Activated CD4-positive, alpha-beta T cell treated with anti-CD3 and anti-CD28 coated beads for 48 hours (primary cell): ENCODE measurements around the gene ANKIB1.
A peak's percentile ranks its signal among the peaks of the same experiment; 100 is the strongest.
"Not testable (repeated sequence)": the region's sequence is repeated elsewhere in the genome, so short reads cannot be mapped to it uniquely, and the experiment has no call there.

Experiments used
- DNase-seq: peaks from one replicate; pipeline ENCODE4 v3.0.0-alpha.2; 2020

The ANKIB1 gene, protein sequence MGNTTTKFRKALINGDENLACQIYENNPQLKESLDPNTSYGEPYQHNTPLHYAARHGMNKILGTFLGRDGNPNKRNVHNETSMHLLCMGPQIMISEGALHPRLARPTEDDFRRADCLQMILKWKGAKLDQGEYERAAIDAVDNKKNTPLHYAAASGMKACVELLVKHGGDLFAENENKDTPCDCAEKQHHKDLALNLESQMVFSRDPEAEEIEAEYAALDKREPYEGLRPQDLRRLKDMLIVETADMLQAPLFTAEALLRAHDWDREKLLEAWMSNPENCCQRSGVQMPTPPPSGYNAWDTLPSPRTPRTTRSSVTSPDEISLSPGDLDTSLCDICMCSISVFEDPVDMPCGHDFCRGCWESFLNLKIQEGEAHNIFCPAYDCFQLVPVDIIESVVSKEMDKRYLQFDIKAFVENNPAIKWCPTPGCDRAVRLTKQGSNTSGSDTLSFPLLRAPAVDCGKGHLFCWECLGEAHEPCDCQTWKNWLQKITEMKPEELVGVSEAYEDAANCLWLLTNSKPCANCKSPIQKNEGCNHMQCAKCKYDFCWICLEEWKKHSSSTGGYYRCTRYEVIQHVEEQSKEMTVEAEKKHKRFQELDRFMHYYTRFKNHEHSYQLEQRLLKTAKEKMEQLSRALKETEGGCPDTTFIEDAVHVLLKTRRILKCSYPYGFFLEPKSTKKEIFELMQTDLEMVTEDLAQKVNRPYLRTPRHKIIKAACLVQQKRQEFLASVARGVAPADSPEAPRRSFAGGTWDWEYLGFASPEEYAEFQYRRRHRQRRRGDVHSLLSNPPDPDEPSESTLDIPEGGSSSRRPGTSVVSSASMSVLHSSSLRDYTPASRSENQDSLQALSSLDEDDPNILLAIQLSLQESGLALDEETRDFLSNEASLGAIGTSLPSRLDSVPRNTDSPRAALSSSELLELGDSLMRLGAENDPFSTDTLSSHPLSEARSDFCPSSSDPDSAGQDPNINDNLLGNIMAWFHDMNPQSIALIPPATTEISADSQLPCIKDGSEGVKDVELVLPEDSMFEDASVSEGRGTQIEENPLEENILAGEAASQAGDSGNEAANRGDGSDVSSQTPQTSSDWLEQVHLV

DNA sequence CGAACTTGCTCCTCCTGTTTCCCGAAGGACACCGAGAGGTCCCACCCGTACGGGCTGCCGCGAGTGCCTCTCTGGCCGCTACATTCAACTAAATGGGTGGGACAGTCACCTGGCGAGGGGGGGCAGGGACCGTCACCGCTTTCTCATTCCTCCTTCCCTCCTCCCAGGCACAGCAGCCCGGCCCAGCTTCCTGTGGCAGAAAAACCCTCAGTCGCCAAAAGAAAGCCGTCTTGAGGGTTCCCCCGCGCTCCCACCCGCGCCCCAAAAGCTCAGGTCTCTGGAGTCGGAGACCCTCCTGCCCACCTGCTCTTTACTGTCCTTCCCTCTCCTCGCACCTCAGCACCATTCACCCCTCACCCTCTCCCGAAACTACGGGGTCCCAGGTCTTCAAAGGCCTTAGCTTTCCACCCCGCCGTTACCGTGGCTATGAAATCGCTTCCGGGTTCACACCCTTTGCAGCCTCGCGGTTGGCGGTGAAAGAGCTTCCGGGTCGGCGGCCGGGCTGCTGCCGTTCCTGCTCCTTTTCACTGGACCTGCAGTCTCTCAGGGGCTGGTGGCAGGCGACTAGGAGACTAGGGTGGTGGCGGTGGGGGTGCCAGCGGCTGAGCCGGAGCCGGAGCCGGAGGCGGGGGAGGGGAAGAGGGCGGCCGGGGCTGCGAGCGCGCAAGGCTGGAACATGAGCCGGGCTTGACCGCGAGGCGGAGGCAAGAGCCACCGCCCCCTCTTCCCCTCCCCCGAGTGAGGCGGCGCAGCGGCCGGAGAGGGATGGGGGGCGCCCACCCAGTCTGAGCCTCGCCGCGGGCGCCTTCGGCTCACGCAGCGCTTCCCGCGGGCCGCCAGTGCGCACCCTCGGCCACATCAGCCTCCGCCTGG, at the start of gene ANKIB1, which contains the start of gene KRIT1:
TSS of gene ANKIB1 (plus strand) at position 488 of the 873 bp plus-strand sequence. CDS start 49,005 bp downstream, outside the sequence.
TSS of gene KRIT1 (minus strand) at position 428 of the 873 bp plus-strand sequence. CDS start 3,779 bp downstream, outside the sequence.
- DNase-seq, result peak; percentile 90

DNA sequence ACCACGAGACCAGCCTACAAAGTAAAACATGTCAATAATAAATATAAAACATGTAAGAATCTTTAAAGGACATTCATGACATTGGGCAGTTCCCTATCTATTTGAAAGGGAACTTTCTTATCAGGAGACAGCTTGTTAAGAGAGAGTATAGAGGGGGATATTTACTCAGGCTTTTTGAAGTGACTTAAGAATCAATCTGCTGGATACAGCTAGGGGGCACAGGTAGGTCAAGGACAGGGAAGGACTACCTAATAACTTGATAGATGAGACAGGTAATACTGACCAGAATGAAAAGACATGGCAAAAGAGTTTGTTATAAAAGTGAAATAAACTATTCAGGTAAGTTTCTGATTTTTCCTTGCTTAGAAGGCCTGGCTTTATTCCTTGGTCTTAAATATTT, 45.0 kb upstream of the ANKIB1 start:
- DNase-seq, result no peak

DNA sequence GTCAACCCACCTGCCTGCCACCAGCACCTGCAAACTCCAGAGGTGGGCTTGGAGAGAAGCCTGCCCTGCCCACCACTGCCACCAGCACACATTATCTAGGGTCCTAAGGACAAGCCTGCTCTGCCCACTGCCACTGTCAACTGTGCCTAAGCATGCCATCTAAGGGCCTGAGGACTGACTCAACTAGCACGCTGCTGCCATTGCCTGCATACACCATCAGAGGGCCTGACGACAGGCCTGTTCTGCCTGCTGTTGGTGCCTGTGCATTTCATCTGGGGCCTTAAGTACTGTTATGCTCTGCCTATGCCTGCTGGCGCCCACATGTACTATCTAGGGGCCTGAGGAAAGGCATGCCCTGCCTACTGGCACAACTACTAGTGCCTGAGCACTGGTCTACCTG, 39.8 kb upstream of the ANKIB1 start:
- DNase-seq, result no peak

DNA sequence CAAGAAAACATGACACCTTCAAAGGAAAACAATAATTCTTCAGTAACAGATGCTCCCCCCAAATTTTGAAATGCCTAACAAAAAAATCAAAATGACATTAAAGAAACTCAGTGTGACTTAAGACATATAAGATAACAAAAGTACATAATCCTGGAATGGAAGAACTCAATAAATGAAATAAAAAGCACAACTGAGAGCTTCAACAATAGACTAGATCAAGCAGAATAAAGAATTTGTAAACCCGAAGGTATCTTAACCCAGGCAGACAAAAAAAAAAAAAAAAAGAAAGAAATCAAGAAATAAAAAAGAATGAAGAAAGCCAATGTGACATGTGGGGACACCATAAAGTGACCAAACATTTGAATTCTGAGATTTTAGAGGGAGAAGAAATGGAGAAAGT, 39.1 kb upstream of the ANKIB1 start:
- no peak for DNase-seq

DNA sequence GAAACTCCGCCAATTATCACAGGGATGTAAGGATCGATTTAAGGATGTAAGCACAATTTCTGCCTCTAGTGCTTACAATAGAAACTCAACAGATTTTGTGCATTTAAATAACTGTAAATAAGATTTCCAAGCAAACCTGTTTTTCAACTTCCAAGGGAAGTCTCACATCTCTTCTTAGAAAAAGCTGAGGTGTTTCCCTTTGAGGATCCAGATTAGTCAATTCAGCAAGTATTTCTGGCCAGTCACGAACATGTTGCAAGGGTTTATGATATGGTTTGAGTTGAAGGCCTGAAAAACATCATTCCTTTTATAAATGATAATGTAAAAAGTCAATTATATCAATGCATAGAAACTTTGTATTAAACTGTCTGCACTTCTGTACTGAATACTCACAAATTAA, 24.0 kb upstream of the ANKIB1 start:
- DNase-seq, result no peak

DNA sequence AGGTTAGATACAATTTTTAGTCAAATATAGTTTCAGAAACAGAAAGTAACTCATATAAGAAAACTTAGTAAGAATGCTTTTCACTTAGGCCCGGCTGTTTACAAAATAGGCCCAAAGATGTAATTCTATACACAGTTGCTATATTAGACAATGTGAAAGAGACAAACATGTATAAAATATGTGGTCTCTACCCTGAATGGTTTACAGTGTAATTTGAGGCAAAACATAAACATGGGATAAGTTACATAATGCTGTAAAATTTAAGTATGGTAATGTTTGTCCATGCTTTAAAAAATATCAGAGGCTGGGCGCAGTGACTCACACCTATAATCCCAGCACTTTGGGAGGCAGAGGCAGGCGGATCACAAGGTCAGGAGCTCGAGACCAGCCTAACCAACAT, 18.8 kb upstream of the ANKIB1 start:
- no peak for DNase-seq

DNA sequence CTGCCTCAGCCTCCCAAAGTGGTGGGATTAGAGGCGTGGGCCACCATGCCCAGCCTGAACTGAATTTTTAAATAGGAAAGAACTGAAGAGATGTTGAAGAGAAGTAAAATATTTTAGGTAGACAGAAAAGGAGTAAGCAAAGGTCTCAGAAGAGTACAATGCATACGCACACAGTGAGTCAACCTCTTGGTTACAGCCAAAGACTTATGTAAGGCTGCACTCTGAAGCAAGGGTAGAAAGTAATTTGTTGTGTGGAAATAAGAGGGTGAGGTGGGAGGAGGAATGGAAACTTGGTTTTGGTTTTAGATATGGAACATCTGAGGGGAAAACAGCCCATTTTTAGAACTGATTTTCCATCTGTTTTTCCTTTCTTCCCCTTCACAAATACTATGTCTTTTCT, 17.7 kb upstream of the ANKIB1 start:
- no peak for DNase-seq

DNA sequence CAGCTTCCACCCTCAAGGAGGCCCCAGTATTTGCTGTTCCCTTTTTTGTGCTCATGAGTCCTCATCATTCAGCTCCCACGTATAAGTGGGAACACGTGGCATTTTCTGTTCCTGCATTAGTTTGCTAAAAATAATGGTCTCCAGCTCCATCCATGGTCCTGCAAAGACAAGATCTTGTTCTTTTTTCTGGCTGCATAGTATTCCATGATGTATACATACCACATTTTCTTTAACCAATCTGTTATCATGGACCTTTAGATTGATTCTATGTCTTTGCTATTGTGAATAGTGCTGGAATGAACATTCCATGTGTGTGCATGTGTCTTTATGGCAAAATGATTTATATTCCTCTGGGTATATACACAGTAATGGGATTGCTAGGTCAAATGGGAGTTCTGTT, 17.0 kb upstream of the ANKIB1 start:
- DNase-seq, result no peak

DNA sequence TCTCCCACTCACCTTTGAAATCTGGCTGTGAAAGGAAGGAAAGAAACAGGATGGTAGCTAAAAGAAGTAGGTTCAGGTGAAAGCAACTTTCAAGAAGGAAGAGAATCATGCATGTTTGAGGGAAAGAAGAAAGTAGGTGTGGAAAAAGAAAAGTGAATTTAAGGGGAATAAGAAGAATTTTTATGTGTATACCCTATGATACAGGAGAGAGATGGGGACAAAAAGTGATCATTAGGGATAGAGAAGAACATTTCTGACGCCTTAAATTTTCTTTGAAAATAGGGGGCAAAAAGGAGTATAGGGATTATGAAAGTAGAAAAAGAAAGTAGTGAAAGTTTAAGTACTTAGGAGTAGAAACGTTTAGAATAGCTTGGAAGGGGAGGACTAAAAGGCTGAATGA, 15.2 kb upstream of the ANKIB1 start:
- DNase-seq, result no peak

DNA sequence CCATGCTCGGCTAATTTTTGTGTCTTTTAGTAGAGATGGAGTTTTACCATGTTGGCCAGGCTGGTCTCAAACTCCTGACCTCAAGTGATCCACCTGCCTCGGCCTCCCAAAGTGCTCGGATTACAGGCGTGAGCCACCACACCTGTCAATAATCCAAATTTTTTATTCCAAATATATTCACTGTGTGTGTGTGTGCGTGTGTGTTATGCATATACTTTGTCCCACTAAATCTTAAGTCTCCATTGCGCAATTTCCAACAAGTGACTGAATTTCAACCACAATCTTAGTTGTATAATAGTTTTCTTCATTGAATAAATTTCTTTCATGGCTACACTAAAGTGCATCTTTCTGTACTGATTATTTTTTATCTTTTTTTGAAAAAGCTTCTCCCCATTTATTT, 2.8 kb upstream of the ANKIB1 start:
- DNase-seq, result no peak

DNA sequence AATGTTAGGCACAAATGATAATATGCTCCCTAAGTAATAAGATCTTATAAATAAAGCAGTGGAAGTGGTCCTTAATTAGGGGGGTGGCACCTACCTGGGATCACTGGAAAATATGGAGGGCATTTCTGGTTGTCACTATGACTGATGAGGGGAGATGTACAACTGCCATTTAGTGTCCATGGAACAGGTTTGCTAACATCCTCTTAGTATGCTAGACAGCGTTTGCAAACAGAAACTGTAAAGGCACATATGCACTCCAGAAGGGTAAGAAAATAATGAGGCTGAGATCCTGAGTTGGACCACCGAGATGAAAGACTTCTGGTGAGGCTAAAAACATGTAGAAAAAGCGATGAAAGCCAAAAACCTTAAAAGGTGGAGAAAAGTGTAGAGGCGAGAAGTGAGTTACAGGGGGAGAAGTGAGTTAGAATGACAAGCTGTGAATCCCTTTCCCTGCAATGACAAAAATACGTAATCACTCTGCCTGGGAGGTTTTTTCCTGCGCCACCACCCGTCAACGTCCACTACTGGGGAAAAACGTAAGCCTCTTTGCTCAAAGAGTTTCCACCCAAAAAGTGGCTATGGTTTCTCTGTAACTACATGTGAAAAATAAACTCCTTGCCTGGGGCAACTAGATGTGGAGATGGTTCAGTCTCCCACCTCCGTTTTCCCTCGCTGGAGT, 827 bp upstream of the ANKIB1 start:
- DNase-seq, result no peak

DNA sequence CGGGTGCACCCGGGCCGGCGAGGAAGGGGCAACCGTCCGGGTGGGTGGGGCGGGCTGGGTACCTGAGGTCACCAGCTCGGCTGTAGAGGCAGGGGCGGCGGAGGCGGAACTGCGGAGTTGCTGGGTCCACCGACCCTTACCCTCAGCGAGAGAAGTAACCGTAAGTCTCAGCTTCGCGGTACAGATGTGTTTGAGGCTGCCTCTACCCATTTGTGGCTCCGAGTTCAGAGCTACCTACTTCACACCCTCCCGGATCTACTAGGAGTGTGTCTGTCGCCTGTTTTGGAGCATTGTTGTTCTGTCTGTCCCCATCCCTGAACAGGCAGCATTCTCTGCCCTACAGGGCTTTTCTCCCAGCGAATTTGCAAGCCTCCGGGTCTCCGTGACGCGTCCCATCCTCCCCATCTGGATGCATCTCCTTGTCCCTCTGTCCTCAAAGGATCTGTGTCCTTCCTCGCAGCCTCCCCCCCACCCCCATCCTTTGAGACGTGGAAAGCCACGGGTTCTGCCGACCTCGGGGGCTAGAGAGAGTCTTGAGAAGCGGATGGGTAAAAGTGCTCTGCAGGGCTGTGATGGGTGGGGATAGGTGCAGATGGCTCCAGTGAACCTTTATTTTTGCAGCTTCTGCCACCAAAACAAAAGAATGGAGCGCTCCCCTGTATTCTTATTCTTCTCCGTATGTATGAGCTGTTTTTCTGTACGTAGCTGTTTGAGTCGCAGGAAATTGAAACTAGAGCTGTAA, 757 bp downstream of the ANKIB1 start:
- DNase-seq, result no peak

DNA sequence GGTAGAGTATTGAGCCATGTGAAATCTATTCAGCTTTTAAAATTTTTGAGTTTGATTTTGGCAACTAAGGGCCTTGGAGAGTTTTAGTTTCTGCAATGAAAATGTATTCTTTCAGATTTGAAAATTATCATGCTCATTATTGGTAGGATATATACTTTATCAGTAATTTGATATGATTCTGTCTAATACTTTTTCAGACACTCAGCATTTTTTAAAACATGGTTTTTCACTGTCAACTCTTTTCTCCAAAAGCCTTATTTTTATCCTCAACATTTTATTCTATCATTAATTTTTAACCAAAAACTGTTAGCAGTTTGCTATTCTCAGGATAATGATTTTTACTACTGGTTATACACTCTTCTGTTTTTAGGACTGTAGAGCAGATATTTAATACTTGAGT, 4.8 kb downstream of the ANKIB1 start:
- DNase-seq, result no peak

DNA sequence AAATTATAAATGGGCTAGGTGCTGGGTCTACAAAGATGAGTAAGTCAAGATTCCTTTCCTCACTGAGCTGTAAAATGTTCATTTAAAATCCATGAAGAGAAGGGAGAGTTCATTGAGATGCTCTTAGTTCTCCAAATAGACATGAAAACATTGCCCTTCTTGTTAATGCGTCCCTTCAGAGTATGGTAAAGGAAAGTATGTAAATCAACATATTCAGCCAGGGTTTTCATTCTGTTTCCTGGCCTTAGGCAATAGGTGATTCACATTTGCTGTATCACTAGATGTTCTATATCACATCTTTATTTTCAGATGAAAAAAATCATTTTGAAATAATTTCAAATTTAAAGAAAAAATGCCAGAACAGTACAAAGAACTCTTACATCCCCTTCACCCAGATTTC, 5.4 kb downstream of the ANKIB1 start:
- no peak for DNase-seq

DNA sequence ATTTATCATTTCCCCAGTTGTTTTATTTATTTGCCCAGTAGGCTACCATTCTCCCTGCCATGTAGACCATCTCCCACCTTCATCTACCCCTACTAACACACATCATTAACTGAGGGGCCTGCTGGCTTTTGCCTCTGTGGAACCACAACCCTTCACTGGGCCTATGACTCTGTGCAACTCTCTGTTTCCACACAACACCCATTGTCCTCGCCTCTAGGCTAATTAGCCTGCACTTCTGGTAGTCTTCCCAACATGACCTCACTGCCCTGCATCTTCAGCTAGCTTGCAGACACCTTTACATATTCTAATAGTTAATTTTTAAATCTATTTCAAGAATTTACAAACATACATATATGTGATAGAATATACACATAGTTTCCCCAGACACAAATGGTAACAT, 7.5 kb downstream of the ANKIB1 start:
- no peak for DNase-seq

DNA sequence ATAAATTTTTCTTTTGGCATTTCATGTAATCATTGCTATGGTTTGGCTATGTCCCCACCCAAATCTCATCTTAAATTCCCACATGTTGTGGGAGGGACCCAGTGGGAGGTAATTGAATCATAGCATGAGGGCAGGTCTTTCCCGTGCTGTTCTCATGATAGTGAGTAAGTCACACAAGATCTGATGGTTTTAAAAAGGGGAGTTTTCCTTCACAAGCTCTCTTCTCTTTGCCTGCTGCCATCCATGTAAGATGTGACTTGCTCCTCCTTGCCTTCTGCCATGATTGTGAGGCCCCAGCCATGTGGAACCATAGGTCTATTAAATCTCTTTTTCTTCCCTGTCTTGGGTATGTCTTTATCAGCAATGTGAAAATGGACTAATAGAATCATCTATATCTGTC, 9.0 kb downstream of the ANKIB1 start:
- DNase-seq, result not testable (repeated sequence)

DNA sequence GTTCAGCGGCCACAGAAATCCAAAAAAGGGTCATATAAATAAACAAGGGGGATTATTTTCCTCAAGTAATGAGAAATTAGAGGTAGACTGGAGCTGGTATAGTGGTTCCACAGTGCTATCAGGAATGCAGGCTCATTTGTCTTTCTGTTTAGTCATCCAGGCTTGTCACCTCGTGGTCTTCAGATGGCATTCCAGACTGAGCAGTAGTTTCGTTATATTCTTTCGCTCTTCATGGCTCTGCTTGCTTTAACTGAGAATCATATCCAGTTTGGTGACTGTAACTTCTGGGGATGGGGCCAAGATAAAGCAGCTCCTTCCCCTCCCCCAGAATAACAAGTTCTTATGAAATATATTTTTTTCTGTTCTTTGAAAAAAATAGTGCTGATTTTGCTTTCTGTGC, 9.5 kb downstream of the ANKIB1 start:
- DNase-seq, result no peak

DNA sequence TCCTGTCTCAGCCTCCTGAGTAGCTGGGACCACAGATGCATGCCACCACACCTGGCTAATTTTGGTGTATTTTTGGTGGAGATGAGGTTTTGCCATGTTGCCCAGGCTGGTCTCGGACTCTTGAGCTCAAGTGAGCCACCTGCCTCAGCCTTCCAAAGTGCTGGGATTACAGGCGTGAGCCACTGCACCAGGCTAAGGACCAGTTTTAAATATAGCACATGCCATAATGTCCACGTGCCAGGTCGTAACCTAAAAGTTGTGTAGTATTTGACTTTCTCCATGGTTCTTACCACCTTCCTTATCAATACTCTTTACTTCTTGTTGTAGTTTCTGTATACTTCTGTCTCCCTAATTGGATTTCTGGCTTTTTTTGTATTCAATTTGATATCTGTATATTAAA, 13.3 kb downstream of the ANKIB1 start:
- no peak for DNase-seq

DNA sequence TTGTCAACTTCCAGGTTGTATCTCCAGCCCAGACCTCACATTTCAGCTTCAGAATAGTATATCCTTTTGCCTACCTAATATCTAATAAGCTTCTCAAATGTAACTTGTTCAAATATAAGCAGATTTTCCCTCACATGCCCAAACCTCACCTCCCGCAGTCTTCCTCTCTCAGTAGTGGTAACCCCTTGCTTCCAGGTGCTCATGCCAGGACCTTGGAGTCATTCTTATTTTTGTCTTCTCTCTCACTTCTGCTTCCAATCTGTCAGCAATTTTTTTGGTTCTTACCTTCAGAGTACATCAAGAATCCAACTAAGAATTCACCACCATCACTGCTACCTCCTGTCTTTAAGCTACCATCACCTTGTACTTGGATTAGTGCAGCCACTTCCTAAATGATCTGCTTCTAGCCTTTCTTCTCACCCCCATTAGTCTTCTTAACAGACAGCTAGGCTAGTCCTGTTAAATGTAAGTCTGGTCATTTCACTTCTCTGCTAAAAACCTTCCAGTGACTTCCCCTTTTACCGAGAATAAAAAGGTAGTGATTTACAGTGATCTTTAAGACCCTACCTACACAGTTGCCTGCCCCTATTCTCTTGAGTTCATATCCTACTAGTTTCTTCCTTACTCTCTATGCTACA, 14.0 kb downstream of the ANKIB1 start:
- DNase-seq, result no peak

DNA sequence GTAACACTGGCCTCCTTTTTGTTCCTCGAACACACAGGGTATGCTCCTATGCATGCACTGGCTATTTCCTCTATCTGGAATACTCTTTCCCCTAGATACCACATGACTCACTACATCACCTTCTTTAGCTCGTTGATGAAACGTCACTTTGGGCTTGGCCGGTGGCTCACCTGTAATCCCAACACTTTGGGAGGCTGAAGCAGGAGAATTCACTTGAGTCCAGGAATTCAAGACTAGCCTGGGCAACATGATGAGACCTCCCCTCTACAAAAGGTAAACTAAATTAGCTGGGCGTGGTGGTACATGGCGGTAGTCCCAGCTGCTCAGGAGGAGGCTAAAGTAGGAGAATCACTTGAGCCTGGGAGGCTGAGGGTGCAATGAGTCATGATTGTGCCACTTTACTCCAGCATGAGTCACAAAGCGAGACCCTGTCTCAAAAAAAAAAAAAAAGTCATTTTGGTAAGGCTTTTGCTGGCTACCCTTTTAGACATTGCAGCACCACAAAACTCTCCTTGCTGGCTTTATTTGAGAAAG, 14.5 kb downstream of the ANKIB1 start:
- DNase-seq, result no peak
